Keratinocyte (primary cell): ENCODE results near the gene IL1RAPL1. TPM values are rescaled to one million over a fixed set of nuclear protein-coding genes. Genes with fewer than 3 reads are reported as not detected.

Experiments
- DNase-seq: peaks from one replicate; pipeline ENCODE4 v3.0.0-alpha.2; 2011; ENCODE audit warnings: low read depth, missing footprints, low spot score
- FAIRE-seq: peaks from 2 replicates; lab custom pipeline; 2011; peaks lifted over from hg19 to GRCh38; lab: Jason Lieb, UNC
- H2AFZ ChIP-seq: 2 replicates; pipeline ENCODE4 v1.6.0; 2012; ENCODE audit warnings: low read length, control low read depth, inconsistent platforms; ENCODE audit not compliant: control insufficient read depth
- H3K27ac ChIP-seq: 2 replicates; pipeline ENCODE4 v1.5.1; 2011; ENCODE audit warnings: low read length; ENCODE audit not compliant: control insufficient read depth, insufficient read depth
- H3K27me3 ChIP-seq: 3 replicates; pipeline ENCODE4 v1.6.0; 2011; ENCODE audit warnings: low read length; ENCODE audit not compliant: control insufficient read depth, insufficient read depth; ENCODE audit errors: extremely low read depth
- H3K36me3 ChIP-seq, 2 experiments: 2 replicates in 1 of 2; 3 replicates in 1 of 2; pipeline ENCODE4 v1.5.1; 2011; ENCODE audit warnings: low read length in 2 of 2, mild to moderate bottlenecking in 1 of 2; ENCODE audit not compliant: control insufficient read depth in 2 of 2, insufficient read depth in 2 of 2; ENCODE audit errors: extremely low read depth in 1 of 2
- H3K4me1 ChIP-seq: 3 replicates; pipeline ENCODE4 v1.5.1; 2011; ENCODE audit warnings: low read length; ENCODE audit not compliant: control insufficient read depth, insufficient read depth; ENCODE audit errors: extremely low read depth
- H3K4me2 ChIP-seq: 3 replicates; pipeline ENCODE4 v1.6.0; 2011; ENCODE audit warnings: low read depth, low read length; ENCODE audit not compliant: control insufficient read depth, insufficient read depth; ENCODE audit errors: extremely low read depth
- H3K4me3 ChIP-seq, 3 experiments: fragments of 200-600 bp in 1 of 3; sonication (generic) in 1 of 3; 2 replicates in 2 of 3; 3 replicates in 1 of 3; pipeline ENCODE4 v1.5.1; 2011 to 2016; ENCODE audit warnings: low read length in 3 of 3, mild to moderate bottlenecking in 3 of 3, control low read depth in 2 of 3, inconsistent platforms in 1 of 3, low read depth in 1 of 3, mixed read lengths in 1 of 3, mixed run types in 1 of 3, moderate library complexity in 1 of 3; ENCODE audit not compliant: control insufficient read depth in 2 of 3, insufficient read depth in 2 of 3; ENCODE audit errors: extremely low read depth in 1 of 3
- H3K79me2 ChIP-seq: 2 replicates; pipeline ENCODE4 v1.6.0; 2012; ENCODE audit warnings: low read length; ENCODE audit not compliant: control insufficient read depth, insufficient read depth
- H3K9ac ChIP-seq: 3 replicates; pipeline ENCODE4 v1.6.0; 2011; ENCODE audit warnings: low read length; ENCODE audit not compliant: control insufficient read depth, insufficient read depth; ENCODE audit errors: extremely low read depth
- H3K9me1 ChIP-seq: 3 replicates; pipeline ENCODE4 v1.6.0; 2011; ENCODE audit warnings: low read length; ENCODE audit not compliant: control insufficient read depth, insufficient read depth; ENCODE audit errors: extremely low read depth
- H3K9me3 ChIP-seq: 2 replicates; pipeline ENCODE4 v1.5.1; 2012; ENCODE audit warnings: low read depth, low read length; ENCODE audit not compliant: control insufficient read depth
- H4K20me1 ChIP-seq: 3 replicates; pipeline ENCODE4 v1.6.0; 2011; ENCODE audit warnings: low read length; ENCODE audit not compliant: control insufficient read depth, insufficient read depth; ENCODE audit errors: extremely low read depth
- EZH2 ChIP-seq: IDR thresholded peaks from one replicate; pipeline ENCODE4 v1.6.1; 2012; ENCODE audit warnings: inconsistent platforms, mild to moderate bottlenecking, low read length, moderate library complexity
- dilution Hi-C: fragments of 300-500 bp; cut with MboI; formaldehyde crosslinking; loops from one replicate; pipeline ENCODE4 v1.7.0; 2020; ENCODE audit warnings: low sequenced_read_pairs; ENCODE audit not compliant: extremely low pct_ligation_motif_present
- polyA plus RNA-seq, 5 experiments: library from polyadenylated mRNA; depleted of rRNA in 3 of 5; stranded (reverse) in 3 of 5; stranded (forward) in 1 of 5; unstranded in 1 of 5; fragments of >200 nt; gene quantifications; 1 replicate in 1 of 5; 2 replicates in 3 of 5; 3 replicates in 1 of 5; pipeline versions ENCODE4 v1.2.1 to v1.2.3, GENCODE V29; 2011 to 2012; ENCODE audit warnings: missing spikeins in 2 of 5, low read depth in 1 of 5, low replicate concordance in 1 of 5
- TF ChIP-seq, protein P1 (sequence below), 3 experiments: IDR thresholded peaks in 1 of 3; conservative IDR thresholded peaks in 1 of 3; optimal IDR thresholded peaks in 1 of 3; 2 replicates in 2 of 3; 3 replicates in 1 of 3; pipeline versions ENCODE3 to v1.5.1; 2011; ENCODE audit warnings: low read length in 3 of 3, mild to moderate bottlenecking in 3 of 3, moderate library complexity in 2 of 3, control low read depth in 1 of 3, inconsistent platforms in 1 of 3; ENCODE audit not compliant: insufficient read depth in 2 of 3; ENCODE audit errors: extremely low read depth in 1 of 3

IL1RAPL1 gene
- polyA plus RNA-seq, 1 donor (not counting 4 experiments of a cell fraction or from before 2014, with no cell fraction given): 2.8 TPM

DNA sequence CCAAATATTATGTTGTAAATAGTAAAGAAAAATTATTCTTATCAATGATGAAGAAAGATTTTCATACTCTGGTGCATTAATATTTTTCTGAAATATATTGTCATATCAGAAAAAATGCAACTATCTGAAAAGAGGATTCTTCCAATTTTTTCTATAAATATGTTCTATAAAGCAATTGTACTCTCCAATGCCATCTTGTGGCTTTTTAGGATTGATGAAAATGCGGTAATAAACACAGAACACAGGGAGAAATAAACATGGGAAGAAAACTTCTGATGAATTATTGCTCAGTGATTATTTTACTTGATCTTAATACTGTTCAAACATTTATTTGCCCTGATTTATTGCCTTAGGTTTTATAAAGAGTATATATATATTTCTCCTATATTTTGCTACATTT, 215.4 kb downstream of the IL1RAPL1 start:
- Histone ChIP-seq H3K9ac (no peak overlapping the region), H4K20me1 (no peaks in the 10 kb centered on the region), H3K9me1 (no peaks in the 10 kb centered on the region), H3K27me3 (no peaks in the 10 kb centered on the region), H3K36me3 (no peaks in the 10 kb centered on the region), H3K4me3 (no peak overlapping the region), H3K9me3 (no peaks in the 10 kb centered on the region), H3K27ac (no peak overlapping the region), H3K4me1 (no peaks in the 10 kb centered on the region), H2AFZ (no peak overlapping the region), H3K79me2 (no peaks in the 10 kb centered on the region), H3K4me2 (no peak overlapping the region)
- dilution Hi-C loops: no loop called here
- FAIRE-seq (no peak), DNase-seq (no peak)
- TF ChIP-seq, protein P1, sequence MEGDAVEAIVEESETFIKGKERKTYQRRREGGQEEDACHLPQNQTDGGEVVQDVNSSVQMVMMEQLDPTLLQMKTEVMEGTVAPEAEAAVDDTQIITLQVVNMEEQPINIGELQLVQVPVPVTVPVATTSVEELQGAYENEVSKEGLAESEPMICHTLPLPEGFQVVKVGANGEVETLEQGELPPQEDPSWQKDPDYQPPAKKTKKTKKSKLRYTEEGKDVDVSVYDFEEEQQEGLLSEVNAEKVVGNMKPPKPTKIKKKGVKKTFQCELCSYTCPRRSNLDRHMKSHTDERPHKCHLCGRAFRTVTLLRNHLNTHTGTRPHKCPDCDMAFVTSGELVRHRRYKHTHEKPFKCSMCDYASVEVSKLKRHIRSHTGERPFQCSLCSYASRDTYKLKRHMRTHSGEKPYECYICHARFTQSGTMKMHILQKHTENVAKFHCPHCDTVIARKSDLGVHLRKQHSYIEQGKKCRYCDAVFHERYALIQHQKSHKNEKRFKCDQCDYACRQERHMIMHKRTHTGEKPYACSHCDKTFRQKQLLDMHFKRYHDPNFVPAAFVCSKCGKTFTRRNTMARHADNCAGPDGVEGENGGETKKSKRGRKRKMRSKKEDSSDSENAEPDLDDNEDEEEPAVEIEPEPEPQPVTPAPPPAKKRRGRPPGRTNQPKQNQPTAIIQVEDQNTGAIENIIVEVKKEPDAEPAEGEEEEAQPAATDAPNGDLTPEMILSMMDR (optimal IDR thresholded peaks at IDR 0.05 in 1 of 3, IDR thresholded peaks at IDR 0.05 in 1 of 3, conservative IDR thresholded peaks at IDR 0.05 in 1 of 3; ENCODE audit: extremely low read depth in 1 of 3, insufficient read depth in 2 of 3, low read length in 3 of 3): no peak
- no peak for TF ChIP-seq EZH2

DNA sequence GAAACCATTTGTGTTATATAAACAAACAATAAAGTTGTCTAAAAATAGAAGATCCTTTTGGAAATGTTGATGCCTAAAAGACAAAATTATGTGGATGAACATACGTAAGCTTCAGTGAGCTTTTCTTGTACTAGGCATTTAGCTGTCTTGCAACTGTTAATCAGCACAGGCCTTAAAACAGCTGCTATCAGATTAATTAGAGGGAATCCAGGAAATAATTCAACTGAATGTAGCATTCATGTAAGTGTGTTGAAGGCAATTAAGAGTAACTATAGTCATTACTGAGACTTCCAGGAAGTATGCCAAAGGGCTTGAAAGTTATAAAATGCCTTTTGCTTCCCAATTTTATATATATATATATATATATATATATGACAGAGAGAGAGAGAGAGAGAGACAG, 248.7 kb downstream of the IL1RAPL1 start:
- Histone ChIP-seq H3K36me3 (no peaks in the 10 kb centered on the region), H3K4me2 (no peak overlapping the region), H3K9me1 (no peaks in the 10 kb centered on the region), H3K9ac (no peak overlapping the region), H3K9me3 (no peaks in the 10 kb centered on the region), H2AFZ (no peak overlapping the region), H3K4me1 (no peaks in the 10 kb centered on the region), H3K27me3 (no peaks in the 10 kb centered on the region), H3K79me2 (no peaks in the 10 kb centered on the region), H3K27ac (no peak overlapping the region), H3K4me3 (no peak overlapping the region), H4K20me1 (no peaks in the 10 kb centered on the region)
- dilution Hi-C loops: no loop called here
- no peak for TF ChIP-seq EZH2
- TF ChIP-seq, protein P1 (optimal IDR thresholded peaks at IDR 0.05 in 1 of 3, IDR thresholded peaks at IDR 0.05 in 1 of 3, conservative IDR thresholded peaks at IDR 0.05 in 1 of 3; ENCODE audit: extremely low read depth in 1 of 3, insufficient read depth in 2 of 3, low read length in 3 of 3): no peak
- no peak for DNase-seq
- no peak for FAIRE-seq
